Fibroblast of lung (primary cell): ENCODE data around the gene STON2. TPM values are rescaled to one million over a fixed set of nuclear protein-coding genes. Genes with fewer than 3 reads are reported as not detected.

Experiments
- DNase-seq, 2 donors: peaks; one replicate each; pipeline versions ENCODE4 v3.0.0 to v3.0.0-alpha.2; 2010; ENCODE audit warnings: low read depth in 2 of 2
- H2AFZ ChIP-seq: 2 replicates; pipeline ENCODE4 v1.5.1; 2012; ENCODE audit warnings: low read length, control low read depth, inconsistent platforms
- H3K27ac ChIP-seq: 2 replicates; pipeline ENCODE4 v1.5.1; 2011; ENCODE audit warnings: low read length, control low read depth; ENCODE audit not compliant: insufficient read depth
- H3K27me3 ChIP-seq: 2 replicates; pipeline ENCODE4 v1.5.1; 2011; ENCODE audit warnings: mild to moderate bottlenecking, low read length; ENCODE audit not compliant: control insufficient read depth, insufficient read depth
- H3K36me3 ChIP-seq: 2 replicates; pipeline ENCODE4 v1.5.1; 2011; ENCODE audit warnings: low read length; ENCODE audit not compliant: control insufficient read depth, insufficient read depth
- H3K4me1 ChIP-seq: 2 replicates; pipeline ENCODE4 v1.5.1; 2011; ENCODE audit warnings: low read length; ENCODE audit not compliant: control insufficient read depth, insufficient read depth; ENCODE audit errors: extremely low read depth
- H3K4me2 ChIP-seq: 2 replicates; pipeline ENCODE4 v1.5.1; 2011; ENCODE audit warnings: low read length, control low read depth; ENCODE audit not compliant: insufficient read depth; ENCODE audit errors: extremely low read depth
- H3K4me3 ChIP-seq, 4 experiments: fragments of 200-600 bp in 1 of 4; sonication (generic) in 1 of 4; replicated peaks in 1 of 4; 2 replicates each; pipeline ENCODE4 v1.5.1; 2011 to 2016; ENCODE audit warnings: low read length in 4 of 4, low read depth in 3 of 4, mild to moderate bottlenecking in 3 of 4, control low read depth in 2 of 4, inconsistent platforms in 1 of 4, mixed read lengths in 1 of 4; ENCODE audit not compliant: insufficient read depth in 1 of 4; ENCODE audit errors: control extremely low read depth in 1 of 4
- H3K79me2 ChIP-seq: 2 replicates; pipeline ENCODE4 v1.5.1; 2012; ENCODE audit warnings: mild to moderate bottlenecking, low read length, inconsistent platforms; ENCODE audit not compliant: control insufficient read depth, insufficient read depth
- H3K9ac ChIP-seq: 2 replicates; pipeline ENCODE4 v1.5.1; 2011; ENCODE audit warnings: mild to moderate bottlenecking, low read length, control low read depth; ENCODE audit not compliant: insufficient read depth
- H3K9me3 ChIP-seq: 2 replicates; pipeline ENCODE4 v1.5.1; 2012; ENCODE audit warnings: low read depth, low read length; ENCODE audit not compliant: control insufficient read depth, insufficient read depth
- H4K20me1 ChIP-seq: 2 replicates; pipeline ENCODE4 v1.5.1; 2011; ENCODE audit warnings: low read length; ENCODE audit not compliant: control insufficient read depth, insufficient read depth; ENCODE audit errors: extremely low read depth
- EZH2 ChIP-seq: IDR thresholded peaks from 2 replicates; pipeline ENCODE4 v1.5.1; 2012; ENCODE audit warnings: low read length, control low read depth, mild to moderate bottlenecking; ENCODE audit errors: missing control alignments
- polyA plus RNA-seq, 2 donors: library from polyadenylated mRNA; depleted of rRNA in 1 of 2; stranded (reverse) in 1 of 2; unstranded in 1 of 2; fragments of >200 nt; gene quantifications; 2 replicates each; pipeline ENCODE4 v1.2.1, GENCODE V29; 2011 to 2012; ENCODE audit warnings: missing spikeins in 1 of 2
- total RNA-seq: library from RNA; depleted of rRNA; stranded (reverse); fragments of >200 nt; gene quantifications from 2 replicates; pipeline ENCODE4 v1.2.1, GENCODE V29; 2014
- TF ChIP-seq, protein P1 (sequence below), 2 donors: IDR thresholded peaks in 1 of 2; conservative IDR thresholded peaks in 1 of 2; 1 replicate in 1 of 2; 2 replicates in 1 of 2; pipeline ENCODE4 v1.5.1; 2011 to 2012; ENCODE audit warnings: low read length in 2 of 2, control low read depth in 1 of 2, inconsistent platforms in 1 of 2, low read depth in 1 of 2, mild to moderate bottlenecking in 1 of 2

Gene STON2
- total and polyA plus RNA-seq, 2 donors (not counting 1 experiment from before 2014, with no cell fraction given) = 1.5 to 52.5 TPM

GRCh38 chr14:81301371-81301770 lies 98.8 kb downstream of the STON2 start:
- no peak overlapping the region for H2AFZ ChIP-seq
- TF ChIP-seq, protein P1, sequence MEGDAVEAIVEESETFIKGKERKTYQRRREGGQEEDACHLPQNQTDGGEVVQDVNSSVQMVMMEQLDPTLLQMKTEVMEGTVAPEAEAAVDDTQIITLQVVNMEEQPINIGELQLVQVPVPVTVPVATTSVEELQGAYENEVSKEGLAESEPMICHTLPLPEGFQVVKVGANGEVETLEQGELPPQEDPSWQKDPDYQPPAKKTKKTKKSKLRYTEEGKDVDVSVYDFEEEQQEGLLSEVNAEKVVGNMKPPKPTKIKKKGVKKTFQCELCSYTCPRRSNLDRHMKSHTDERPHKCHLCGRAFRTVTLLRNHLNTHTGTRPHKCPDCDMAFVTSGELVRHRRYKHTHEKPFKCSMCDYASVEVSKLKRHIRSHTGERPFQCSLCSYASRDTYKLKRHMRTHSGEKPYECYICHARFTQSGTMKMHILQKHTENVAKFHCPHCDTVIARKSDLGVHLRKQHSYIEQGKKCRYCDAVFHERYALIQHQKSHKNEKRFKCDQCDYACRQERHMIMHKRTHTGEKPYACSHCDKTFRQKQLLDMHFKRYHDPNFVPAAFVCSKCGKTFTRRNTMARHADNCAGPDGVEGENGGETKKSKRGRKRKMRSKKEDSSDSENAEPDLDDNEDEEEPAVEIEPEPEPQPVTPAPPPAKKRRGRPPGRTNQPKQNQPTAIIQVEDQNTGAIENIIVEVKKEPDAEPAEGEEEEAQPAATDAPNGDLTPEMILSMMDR (conservative IDR thresholded peaks at IDR 0.05 in 1 of 2, IDR thresholded peaks at IDR 0.05 in 1 of 2; ENCODE audit: low read depth in 1 of 2, low read length in 2 of 2) = no peak
- no peak for TF ChIP-seq EZH2
- H3K4me3 ChIP-seq = no peak overlapping the region
- H3K36me3 ChIP-seq = no peaks in the 10 kb centered on the region
- no peaks in the 10 kb centered on the region for H3K9me3 ChIP-seq
- no peak overlapping the region for H3K27ac ChIP-seq
- H3K79me2 ChIP-seq = no peaks in the 10 kb centered on the region
- DNase-seq = no peak
- no peak overlapping the region for H3K4me2 ChIP-seq
- no peaks in the 10 kb centered on the region for H3K4me1 ChIP-seq
- no peaks in the 10 kb centered on the region for H4K20me1 ChIP-seq
- no peak overlapping the region for H3K9ac ChIP-seq
- H3K27me3 ChIP-seq = no peaks in the 10 kb centered on the region

DNA sequence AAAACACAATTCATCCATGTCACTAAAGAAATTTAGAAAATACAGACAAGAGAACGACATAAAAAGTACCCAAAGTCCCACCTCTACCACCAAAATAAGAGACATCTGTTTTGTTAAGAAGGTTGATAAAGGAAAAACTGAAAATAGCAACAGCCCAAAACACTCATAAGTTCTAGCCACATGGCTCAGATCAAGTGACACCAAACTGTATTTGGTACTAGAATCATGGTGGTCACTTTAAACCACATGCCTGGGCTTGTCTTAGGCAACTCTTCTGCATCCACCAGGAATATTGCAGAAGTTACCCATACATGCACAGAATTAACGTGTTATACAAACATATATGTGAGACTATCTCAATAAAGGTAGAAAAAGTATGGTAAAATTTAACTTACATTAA lies 101.2 kb downstream of the STON2 start:
- Histone ChIP-seq H4K20me1 (no peaks in the 10 kb centered on the region), H3K27ac (no peak overlapping the region), H3K4me1 (no peaks in the 10 kb centered on the region), H3K27me3 (no peaks in the 10 kb centered on the region), H3K79me2 (no peaks in the 10 kb centered on the region), H2AFZ (no peak overlapping the region), H3K36me3 (no peaks in the 10 kb centered on the region), H3K4me2 (no peak overlapping the region), H3K9ac (no peak overlapping the region), H3K4me3 (no peak overlapping the region), H3K9me3 (no peaks in the 10 kb centered on the region)
- no peak for DNase-seq
- no peak for TF ChIP-seq EZH2
- TF ChIP-seq, protein P1 (conservative IDR thresholded peaks at IDR 0.05 in 1 of 2, IDR thresholded peaks at IDR 0.05 in 1 of 2; ENCODE audit: low read depth in 1 of 2, low read length in 2 of 2) = no peak

GRCh38 chr14:81298122-81298521 lies 102.0 kb downstream of the STON2 start:
- no peak for DNase-seq
- TF ChIP-seq EZH2 = no peak
- TF ChIP-seq, protein P1 (conservative IDR thresholded peaks at IDR 0.05 in 1 of 2, IDR thresholded peaks at IDR 0.05 in 1 of 2; ENCODE audit: low read depth in 1 of 2, low read length in 2 of 2) = no peak
- Histone ChIP-seq H2AFZ (no peak overlapping the region), H3K4me3 (no peak overlapping the region), H3K36me3 (no peaks in the 10 kb centered on the region), H3K27me3 (no peaks in the 10 kb centered on the region), H3K79me2 (no peaks in the 10 kb centered on the region), H4K20me1 (no peaks in the 10 kb centered on the region), H3K9ac (no peak overlapping the region), H3K4me1 (no peaks in the 10 kb centered on the region), H3K4me2 (no peak overlapping the region), H3K9me3 (no peaks in the 10 kb centered on the region), H3K27ac (no peak overlapping the region)
